Right lobe of liver (tissue), 6 donors: ENCODE measurements around the gene SMIM44. TPM values are rescaled to one million over a fixed set of nuclear protein-coding genes. Genes with fewer than 3 reads are reported as not detected.
A peak's percentile ranks its signal among the peaks of the same experiment; 100 is the strongest.

Source experiments
- ATAC-seq, 4 donors: fragments of 200-7000 bp; cut with Tn5 transposase; one replicate each; pipeline ENCODE4 v1.9.1; 2020; ENCODE audit warnings: mild to moderate bottlenecking in 4 of 4, moderate library complexity in 4 of 4
- DNase-seq, 3 donors: peaks; one replicate each; pipeline ENCODE4 v3.0.0-alpha.2; 2020
- H3K27ac ChIP-seq, 3 donors: fragments of 200-600 bp; one replicate each; pipeline ENCODE4 v1.8.0; 2022
- H3K27me3 ChIP-seq, 2 donors: fragments of 200-600 bp; one replicate each; pipeline ENCODE4 v1.8.0; 2022
- H3K36me3 ChIP-seq, 4 donors: fragments of 200-600 bp; sonication (generic) in 1 of 4; one replicate each; pipeline versions ENCODE4 v1.5.1 to v1.8.0; 2017 to 2022; ENCODE audit warnings: control low read depth in 1 of 4
- H3K4me1 ChIP-seq, 4 donors: fragments of 200-600 bp; sonication (generic) in 1 of 4; one replicate each; pipeline versions ENCODE4 v1.5.1 to v1.8.0; 2017 to 2022; ENCODE audit warnings: control low read depth in 1 of 4
- H3K4me3 ChIP-seq, 3 donors: fragments of 200-600 bp; one replicate each; pipeline ENCODE4 v1.8.0; 2022
- H3K9me3 ChIP-seq, 4 donors: fragments of 200-600 bp; sonication (generic) in 1 of 4; one replicate each; pipeline versions ENCODE4 v1.5.1 to v1.8.0; 2017 to 2022; ENCODE audit warnings: control low read depth in 1 of 4
- CTCF ChIP-seq, 4 donors: fragments of 200-600 bp in 3 of 4; fragments of 450-650 bp in 1 of 4; IDR thresholded peaks; one replicate each; pipeline versions ENCODE4 v1.5.1 to v1.8.0; 2016 to 2022; ENCODE audit warnings: antibody characterized with exemption in 4 of 4, mild to moderate bottlenecking in 2 of 4
- POLR2A ChIP-seq: fragments of 450-650 bp; IDR thresholded peaks from one replicate; pipeline ENCODE4 v1.6.1; 2017; ENCODE audit warnings: antibody characterized with exemption, mild to moderate bottlenecking
- WGBS: methylation state at CpG from one replicate; pipeline ENCODE4 v1.1.6; 2018; ENCODE audit warnings: low coverage, low lambda C conversion rate; ENCODE audit not compliant: insufficient coverage; ENCODE audit errors: missing lambda C conversion rate; 5-methylcytosine and 5-hydroxymethylcytosine counted together
- intact Hi-C, 2 donors: fragments of 100-400 bp; cut with DNase I; formaldehyde crosslinking; loops; one replicate each; pipeline versions ENCODE4 v1.11.2 to v1.14.1; 2022
- total RNA-seq, 6 experiments: library from RNA; depleted of rRNA in 2 of 6; stranded (reverse); fragments of >200 nt in 2 of 6; fragmentation: NEBNext Ultra II Directional in 3 of 6; extraction: Animal tissue kit (Norgen Biotek cat#: 25700) in 3 of 6; gene quantifications; one replicate each; pipeline versions ENCODE4 v1.1.0 to v1.2.4, GENCODE V29; 2016 to 2023
- donor health status: DM: no; HTN: yes; CAD: no.
- donor health status: DM: no; HTN: no; CAD: no.
- donor health status: DM: no; HTN: no; CAD: no.
- donor health status: DM: no; HTN: yes; CAD: no.
- donor health status: DM: no; HTN: yes; CAD: no.

SMIM44 gene
- total RNA-seq, 6 experiments from 2014 or later: not detected

- intact Hi-C loops: no loop called here
- H3K4me3 ChIP-seq: no peak overlapping the region
- H3K27me3 ChIP-seq: no peaks in the 10 kb centered on the region
- H3K4me1 ChIP-seq: peaks cover 0 to 19% (median 7%) of the 10 kb centered on the region in 4 donors
- H3K9me3 ChIP-seq: no peaks in the 10 kb centered on the region
- ATAC-seq (no peak), DNase-seq (peak in 1 of 3 donors; percentile 48)
- H3K36me3 ChIP-seq: no peaks in the 10 kb centered on the region
- no peak for TF ChIP-seq POLR2A
- TF ChIP-seq CTCF (IDR thresholded peaks at IDR 0.05): no peak
- H3K27ac ChIP-seq: no peak overlapping the region
- 69% methylated on average over 7 of the region's 13 CpGs for WGBS
These were observed 19.9 kb upstream of the SMIM44 start for GRCh38 chr19:3503036-3503572.

GRCh38 chr19:3501780-3502179, 18.5 kb upstream of the SMIM44 start:
- H3K4me1 ChIP-seq: peaks cover 0 to 19% (median 7%) of the 10 kb centered on the region in 4 donors
- ATAC-seq: no peak
- no peaks in the 10 kb centered on the region for H3K36me3 ChIP-seq
- intact Hi-C loops: no loop called here
- no peaks in the 10 kb centered on the region for H3K9me3 ChIP-seq
- TF ChIP-seq POLR2A: no peak
- TF ChIP-seq CTCF (IDR thresholded peaks at IDR 0.05): no peak
- H3K27me3 ChIP-seq: no peaks in the 10 kb centered on the region
- no peak overlapping the region for H3K4me3 ChIP-seq
- no peak for DNase-seq
- WGBS: 84% methylated on average over 3 of the region's 3 CpGs
- no peak overlapping the region for H3K27ac ChIP-seq

- Histone ChIP-seq H3K27me3 (no peaks in the 10 kb centered on the region), H3K9me3 (no peaks in the 10 kb centered on the region), H3K4me3 (peak within 1 kb of the TSS; percentile 92 to 99 (median 99)), H3K27ac (peak within 1 kb of the TSS; percentile 89 to 100 (median 99)), H3K4me1 (peaks cover 0 to 19% (median 7%) of the 10 kb centered on the region in 4 donors), H3K36me3 (peaks cover 0 to 9% (median under 1%) of the 10 kb centered on the region in 4 donors)
- DNase-seq (peak; percentile 95 to 97 (median 97)), ATAC-seq (peak; percentile 90 to 95 (median 92))
- intact Hi-C loops: no loop called here
- under 1% methylated on average over 15 of the region's 52 CpGs for WGBS
- TF ChIP-seq CTCF (IDR thresholded peaks at IDR 0.05): no peak
- TF ChIP-seq POLR2A: peak; percentile 70
These were observed 17.3 kb upstream of the SMIM44 start, which contains the start of gene DOHH for GRCh38 chr19:3500429-3501101. Gene DOHH, minus strand, starts transcription at chr19:3500674. Its CDS starts 3,860 bp downstream, at chr19:3496814.

GRCh38 chr19:3499738-3500428, 16.6 kb upstream of the SMIM44 start:
- Histone ChIP-seq H3K9me3 (no peaks in the 10 kb centered on the region), H3K36me3 (peaks cover 0 to 14% (median 3%) of the 10 kb centered on the region in 4 donors), H3K27me3 (no peaks in the 10 kb centered on the region), H3K27ac (peak overlapping the region; percentile 89 to 100 (median 99)), H3K4me1 (peaks cover 0 to 13% (median 5%) of the 10 kb centered on the region in 4 donors), H3K4me3 (peak overlapping the region; percentile 92 to 99 (median 99))
- intact Hi-C loops: no loop called here
- ATAC-seq (peak; percentile 6 to 14 (median 8)), DNase-seq (no peak)
- TF ChIP-seq CTCF (IDR thresholded peaks at IDR 0.05): no peak
- TF ChIP-seq POLR2A: no peak
- 21% methylated on average over 16 of the region's 18 CpGs for WGBS
